Colon (tissue), 2 donors: ENCODE data around the gene SMCR8.
"Not testable (repeated sequence)": the region's sequence is repeated elsewhere in the genome, so short reads cannot be mapped to it uniquely, and the experiment has no call there.

Source experiments
- FAIRE-seq: peaks from 2 replicates; lab custom pipeline; 2012; peaks lifted over from hg19 to GRCh38; lab: Jason Lieb, UNC
- donor health status: control.
- donor health status: control.

The SMCR8 gene

GRCh38 chr17:18318771-18319450 is 3.8 kb downstream of the SMCR8 start:
- FAIRE-seq = no peak

- FAIRE-seq = no peak
Measured at GRCh38 chr17:18319604-18320256, 4.6 kb downstream of the SMCR8 start.

- no peak for FAIRE-seq
Measured at GRCh38 chr17:18320301-18320700, 5.2 kb downstream of the SMCR8 start.

GRCh38 chr17:18321309-18321708 is 6.2 kb downstream of the SMCR8 start:
- no peak for FAIRE-seq

GRCh38 chr17:18322522-18322921 is 7.4 kb downstream of the SMCR8 start:
- FAIRE-seq = no peak

- no peak for FAIRE-seq
Measured at GRCh38 chr17:18323007-18323406, 7.9 kb downstream of the SMCR8 start.

- FAIRE-seq = no peak
Measured at GRCh38 chr17:18323507-18324139, 8.5 kb downstream of the SMCR8 start.

- no peak for FAIRE-seq
Measured at GRCh38 chr17:18324140-18325050, 9.3 kb downstream of the SMCR8 start.

GRCh38 chr17:18326039-18326438 is 10.9 kb downstream of the SMCR8 start:
- no peak for FAIRE-seq

GRCh38 chr17:18326572-18326971 is 11.5 kb downstream of the SMCR8 start:
- no peak for FAIRE-seq

GRCh38 chr17:18327093-18327492 is 12.0 kb downstream of the SMCR8 start:
- no peak for FAIRE-seq

GRCh38 chr17:18327556-18327955 is 12.5 kb downstream of the SMCR8 start:
- no peak for FAIRE-seq

GRCh38 chr17:18328643-18329204 is 13.6 kb downstream of the SMCR8 start:
- FAIRE-seq = no peak

- no peak for FAIRE-seq
Measured at GRCh38 chr17:18331879-18332278, 16.8 kb downstream of the SMCR8 start.

GRCh38 chr17:18332909-18333489 is 17.9 kb downstream of the SMCR8 start:
- FAIRE-seq = no peak

- FAIRE-seq = not testable (repeated sequence)
Measured at GRCh38 chr17:18338158-18338557, 23.1 kb downstream of the SMCR8 start.

GRCh38 chr17:18339933-18340332 is 24.8 kb downstream of the SMCR8 start:
- no peak for FAIRE-seq

- no peak for FAIRE-seq
Measured at GRCh38 chr17:18344021-18344420, 28.9 kb downstream of the SMCR8 start.

GRCh38 chr17:18353541-18353940 is 38.4 kb downstream of the SMCR8 start:
- no peak for FAIRE-seq

- no peak for FAIRE-seq
Measured at GRCh38 chr17:18356624-18357023, 41.5 kb downstream of the SMCR8 start.

GRCh38 chr17:18360518-18360917 is 45.4 kb downstream of the SMCR8 start:
- FAIRE-seq = no peak
